Astrocyte of the spinal cord (primary cell): ENCODE measurements around the gene HCAR2.
"Not testable (repeated sequence)": the region's sequence is repeated elsewhere in the genome, so short reads cannot be mapped to it uniquely, and the experiment has no call there.

ENCODE experiments used
- DNase-seq: peaks from one replicate; pipeline ENCODE4 v3.0.0; 2011; ENCODE audit warnings: low read depth, low spot score
- H3K4me3 ChIP-seq: 2 replicates; pipeline ENCODE4 v1.5.1; 2011; ENCODE audit warnings: low read depth, mild to moderate bottlenecking, low read length, moderate library complexity
- CTCF ChIP-seq: IDR thresholded peaks from 2 replicates; pipeline ENCODE4 v1.5.1; 2012; ENCODE audit warnings: low read depth, mild to moderate bottlenecking, low read length, inconsistent platforms
- in situ Hi-C: cut with HindIII; loops from 2 replicates; pipeline ENCODE4 v1.10.0; 2017; ENCODE audit warnings: low sequenced_read_pairs

Gene HCAR2

GRCh38 chr12:122665349-122665748 is 37.8 kb downstream of the HCAR2 start:
- TF ChIP-seq CTCF, result no peak
- in situ Hi-C loops, result no loop called here
- DNase-seq, result no peak
- no peak overlapping the region for H3K4me3 ChIP-seq

GRCh38 chr12:122661938-122662337 is 41.2 kb downstream of the HCAR2 start:
- in situ Hi-C loops, result no loop called here
- DNase-seq, result no peak
- no peak overlapping the region for H3K4me3 ChIP-seq
- TF ChIP-seq CTCF, result no peak

GRCh38 chr12:122661246-122661645 is 41.9 kb downstream of the HCAR2 start:
- no peak overlapping the region for H3K4me3 ChIP-seq
- no peak for TF ChIP-seq CTCF
- DNase-seq, result no peak
- in situ Hi-C loops, result no loop called here

- no peak for TF ChIP-seq CTCF
- H3K4me3 ChIP-seq, result no peak overlapping the region
- in situ Hi-C loops, result no loop called here
- DNase-seq, result no peak
Measured at GRCh38 chr12:122659579-122659978, 43.6 kb downstream of the HCAR2 start.

GRCh38 chr12:122656298-122656697 is 46.9 kb downstream of the HCAR2 start:
- no peak for TF ChIP-seq CTCF
- no peak overlapping the region for H3K4me3 ChIP-seq
- in situ Hi-C loops, result no loop called here
- DNase-seq, result no peak

- H3K4me3 ChIP-seq, in situ Hi-C loops, DNase-seq: not testable (repeated sequence)
Measured at GRCh38 chr12:122653291-122653690, 49.9 kb downstream of the HCAR2 start.

- in situ Hi-C loops, result no loop called here
- no peak for DNase-seq
- H3K4me3 ChIP-seq, result no peak overlapping the region
- TF ChIP-seq CTCF, result no peak
Measured at GRCh38 chr12:122651520-122652224, 51.5 kb downstream of the HCAR2 start.
